ENCODE measurements around the gene GLYAT. TPM values are rescaled to one million over a fixed set of nuclear protein-coding genes. Genes with fewer than 3 reads are reported as not detected.

Gene GLYAT
- total and polyA plus RNA-seq, 2 experiments from 2014 or later, result 0.10 TPM; not detected in 1

DNA sequence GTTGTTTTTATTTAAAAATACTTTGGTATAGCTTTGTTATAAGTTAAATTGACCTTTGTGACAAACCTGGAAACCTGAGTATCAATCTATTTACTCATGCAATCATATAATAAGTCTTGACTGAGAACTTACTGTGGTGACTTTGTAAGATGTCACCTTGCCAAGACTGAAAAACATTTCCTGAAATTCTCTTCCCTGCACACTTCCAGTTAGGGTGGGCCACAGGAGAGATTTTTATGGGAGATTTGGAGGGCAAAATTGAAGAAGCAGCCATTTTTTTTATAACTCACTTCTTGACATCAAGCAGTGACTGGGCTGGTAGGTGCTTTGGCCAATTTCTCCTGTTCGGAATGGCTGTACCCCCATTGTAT, 31.4 kb upstream of the GLYAT start (continued):
- TF ChIP-seq, protein P1, sequence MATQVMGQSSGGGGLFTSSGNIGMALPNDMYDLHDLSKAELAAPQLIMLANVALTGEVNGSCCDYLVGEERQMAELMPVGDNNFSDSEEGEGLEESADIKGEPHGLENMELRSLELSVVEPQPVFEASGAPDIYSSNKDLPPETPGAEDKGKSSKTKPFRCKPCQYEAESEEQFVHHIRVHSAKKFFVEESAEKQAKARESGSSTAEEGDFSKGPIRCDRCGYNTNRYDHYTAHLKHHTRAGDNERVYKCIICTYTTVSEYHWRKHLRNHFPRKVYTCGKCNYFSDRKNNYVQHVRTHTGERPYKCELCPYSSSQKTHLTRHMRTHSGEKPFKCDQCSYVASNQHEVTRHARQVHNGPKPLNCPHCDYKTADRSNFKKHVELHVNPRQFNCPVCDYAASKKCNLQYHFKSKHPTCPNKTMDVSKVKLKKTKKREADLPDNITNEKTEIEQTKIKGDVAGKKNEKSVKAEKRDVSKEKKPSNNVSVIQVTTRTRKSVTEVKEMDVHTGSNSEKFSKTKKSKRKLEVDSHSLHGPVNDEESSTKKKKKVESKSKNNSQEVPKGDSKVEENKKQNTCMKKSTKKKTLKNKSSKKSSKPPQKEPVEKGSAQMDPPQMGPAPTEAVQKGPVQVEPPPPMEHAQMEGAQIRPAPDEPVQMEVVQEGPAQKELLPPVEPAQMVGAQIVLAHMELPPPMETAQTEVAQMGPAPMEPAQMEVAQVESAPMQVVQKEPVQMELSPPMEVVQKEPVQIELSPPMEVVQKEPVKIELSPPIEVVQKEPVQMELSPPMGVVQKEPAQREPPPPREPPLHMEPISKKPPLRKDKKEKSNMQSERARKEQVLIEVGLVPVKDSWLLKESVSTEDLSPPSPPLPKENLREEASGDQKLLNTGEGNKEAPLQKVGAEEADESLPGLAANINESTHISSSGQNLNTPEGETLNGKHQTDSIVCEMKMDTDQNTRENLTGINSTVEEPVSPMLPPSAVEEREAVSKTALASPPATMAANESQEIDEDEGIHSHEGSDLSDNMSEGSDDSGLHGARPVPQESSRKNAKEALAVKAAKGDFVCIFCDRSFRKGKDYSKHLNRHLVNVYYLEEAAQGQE (IDR thresholded peaks at IDR 0.05; ENCODE audit: unreplicated experiment), result no peak
- TF ChIP-seq, protein P2, sequence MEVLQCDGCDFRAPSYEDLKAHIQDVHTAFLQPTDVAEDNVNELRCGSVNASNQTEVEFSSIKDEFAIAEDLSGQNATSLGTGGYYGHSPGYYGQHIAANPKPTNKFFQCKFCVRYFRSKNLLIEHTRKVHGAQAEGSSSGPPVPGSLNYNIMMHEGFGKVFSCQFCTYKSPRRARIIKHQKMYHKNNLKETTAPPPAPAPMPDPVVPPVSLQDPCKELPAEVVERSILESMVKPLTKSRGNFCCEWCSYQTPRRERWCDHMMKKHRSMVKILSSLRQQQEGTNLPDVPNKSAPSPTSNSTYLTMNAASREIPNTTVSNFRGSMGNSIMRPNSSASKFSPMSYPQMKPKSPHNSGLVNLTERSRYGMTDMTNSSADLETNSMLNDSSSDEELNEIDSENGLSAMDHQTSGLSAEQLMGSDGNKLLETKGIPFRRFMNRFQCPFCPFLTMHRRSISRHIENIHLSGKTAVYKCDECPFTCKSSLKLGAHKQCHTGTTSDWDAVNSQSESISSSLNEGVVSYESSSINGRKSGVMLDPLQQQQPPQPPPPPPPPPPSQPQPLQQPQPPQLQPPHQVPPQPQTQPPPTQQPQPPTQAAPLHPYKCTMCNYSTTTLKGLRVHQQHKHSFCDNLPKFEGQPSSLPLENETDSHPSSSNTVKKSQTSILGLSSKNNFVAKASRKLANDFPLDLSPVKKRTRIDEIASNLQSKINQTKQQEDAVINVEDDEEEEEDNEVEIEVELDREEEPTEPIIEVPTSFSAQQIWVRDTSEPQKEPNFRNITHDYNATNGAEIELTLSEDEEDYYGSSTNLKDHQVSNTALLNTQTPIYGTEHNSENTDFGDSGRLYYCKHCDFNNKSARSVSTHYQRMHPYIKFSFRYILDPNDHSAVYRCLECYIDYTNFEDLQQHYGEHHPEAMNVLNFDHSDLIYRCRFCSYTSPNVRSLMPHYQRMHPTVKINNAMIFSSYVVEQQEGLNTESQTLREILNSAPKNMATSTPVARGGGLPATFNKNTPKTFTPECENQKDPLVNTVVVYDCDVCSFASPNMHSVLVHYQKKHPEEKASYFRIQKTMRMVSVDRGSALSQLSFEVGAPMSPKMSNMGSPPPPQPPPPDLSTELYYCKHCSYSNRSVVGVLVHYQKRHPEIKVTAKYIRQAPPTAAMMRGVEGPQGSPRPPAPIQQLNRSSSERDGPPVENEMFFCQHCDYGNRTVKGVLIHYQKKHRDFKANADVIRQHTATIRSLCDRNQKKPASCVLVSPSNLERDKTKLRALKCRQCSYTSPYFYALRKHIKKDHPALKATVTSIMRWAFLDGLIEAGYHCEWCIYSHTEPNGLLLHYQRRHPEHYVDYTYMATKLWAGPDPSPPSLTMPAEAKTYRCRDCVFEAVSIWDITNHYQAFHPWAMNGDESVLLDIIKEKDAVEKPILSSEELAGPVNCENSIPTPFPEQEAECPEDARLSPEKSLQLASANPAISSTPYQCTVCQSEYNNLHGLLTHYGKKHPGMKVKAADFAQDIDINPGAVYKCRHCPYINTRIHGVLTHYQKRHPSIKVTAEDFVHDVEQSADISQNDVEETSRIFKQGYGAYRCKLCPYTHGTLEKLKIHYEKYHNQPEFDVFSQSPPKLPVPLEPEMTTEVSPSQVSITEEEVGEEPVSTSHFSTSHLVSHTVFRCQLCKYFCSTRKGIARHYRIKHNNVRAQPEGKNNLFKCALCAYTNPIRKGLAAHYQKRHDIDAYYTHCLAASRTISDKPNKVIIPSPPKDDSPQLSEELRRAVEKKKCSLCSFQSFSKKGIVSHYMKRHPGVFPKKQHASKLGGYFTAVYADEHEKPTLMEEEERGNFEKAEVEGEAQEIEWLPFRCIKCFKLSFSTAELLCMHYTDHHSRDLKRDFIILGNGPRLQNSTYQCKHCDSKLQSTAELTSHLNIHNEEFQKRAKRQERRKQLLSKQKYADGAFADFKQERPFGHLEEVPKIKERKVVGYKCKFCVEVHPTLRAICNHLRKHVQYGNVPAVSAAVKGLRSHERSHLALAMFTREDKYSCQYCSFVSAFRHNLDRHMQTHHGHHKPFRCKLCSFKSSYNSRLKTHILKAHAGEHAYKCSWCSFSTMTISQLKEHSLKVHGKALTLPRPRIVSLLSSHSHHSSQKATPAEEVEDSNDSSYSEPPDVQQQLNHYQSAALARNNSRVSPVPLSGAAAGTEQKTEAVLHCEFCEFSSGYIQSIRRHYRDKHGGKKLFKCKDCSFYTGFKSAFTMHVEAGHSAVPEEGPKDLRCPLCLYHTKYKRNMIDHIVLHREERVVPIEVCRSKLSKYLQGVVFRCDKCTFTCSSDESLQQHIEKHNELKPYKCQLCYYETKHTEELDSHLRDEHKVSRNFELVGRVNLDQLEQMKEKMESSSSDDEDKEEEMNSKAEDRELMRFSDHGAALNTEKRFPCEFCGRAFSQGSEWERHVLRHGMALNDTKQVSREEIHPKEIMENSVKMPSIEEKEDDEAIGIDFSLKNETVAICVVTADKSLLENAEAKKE (CRISPR knock-in tag; IDR thresholded peaks at IDR 0.05), result no peak
- TF ChIP-seq EZH2phosphoT487 (IDR thresholded peaks at IDR 0.05; ENCODE audit: unreplicated experiment), result no peak

DNA sequence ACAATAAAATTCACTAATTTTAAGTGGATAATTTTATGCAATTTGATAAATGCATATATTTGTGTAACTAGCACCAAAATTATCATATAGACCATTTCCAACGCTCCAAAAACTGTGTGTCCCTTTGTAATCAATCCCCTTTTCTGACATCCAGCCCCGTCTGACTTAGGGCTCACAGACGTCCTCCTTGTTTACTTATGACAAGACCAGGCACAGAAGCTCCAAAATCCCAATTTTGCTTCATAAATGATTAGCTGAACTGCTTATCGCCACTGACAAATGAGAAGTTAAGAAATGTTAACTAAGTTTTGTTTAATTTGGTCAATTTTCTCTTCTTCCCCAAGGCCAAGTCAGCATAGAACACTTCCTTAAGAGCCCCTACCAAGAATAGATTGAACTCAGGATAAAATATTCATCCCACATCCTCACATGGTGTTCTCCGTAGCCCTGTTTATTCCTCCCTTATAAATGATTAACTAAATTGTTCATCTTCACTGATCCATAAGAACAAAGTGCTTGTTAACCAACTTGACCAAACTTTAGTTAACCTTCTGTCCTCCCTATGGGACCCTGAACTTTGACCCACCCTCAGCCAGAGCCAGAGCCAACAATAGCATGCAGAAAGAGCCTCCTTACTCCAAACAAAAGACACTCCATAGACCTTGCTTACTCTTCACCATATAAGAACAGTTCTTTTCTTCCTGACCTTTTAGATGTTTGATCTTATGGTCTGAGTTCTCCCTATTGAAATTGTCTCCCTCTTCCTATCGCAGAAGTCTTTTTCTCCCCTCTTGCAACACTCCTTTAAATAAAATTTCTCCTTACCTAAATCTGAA, 30.8 kb upstream of the GLYAT start:
- H3K36me3 Mint-ChIP-seq (ENCODE audit: low read depth), result peaks cover 3% of the 10 kb centered on the region; the same call in 2 of the 3 replicates
- H3K4me3 Mint-ChIP-seq, result no peak overlapping the region
- Histone ChIP-seq H3K4me1 (ENCODE audit: insufficient read depth) (no peaks in the 10 kb centered on the region), H2AFZ (no peak overlapping the region), H4K20me1 (replicated peaks; ENCODE audit: insufficient read depth) (no peaks in the 10 kb centered on the region), H3K4me3 (no peak overlapping the region), H3K4me2 (no peak overlapping the region), H3K27me3 (ENCODE audit: insufficient read depth) (no peaks in the 10 kb centered on the region), H3K9me2 (ENCODE audit: insufficient read depth) (no peaks in the 10 kb centered on the region), H3K27ac (ENCODE audit: low read depth) (no peak overlapping the region), H3K36me3 (ENCODE audit: insufficient read depth) (no peaks in the 10 kb centered on the region; the same call in 1 of the 2 replicates), H3K79me2 (replicated peaks; ENCODE audit: insufficient read depth) (no peaks in the 10 kb centered on the region), H3F3A (replicated peaks; ENCODE audit: low read depth) (no peaks in the 10 kb centered on the region)
- H3K9me3 Mint-ChIP-seq, result peaks cover 69% of the 10 kb centered on the region
- TF ChIP-seq EZH2 (IDR thresholded peaks at IDR 0.05; ENCODE audit: low read depth, unreplicated experiment) (no peak), STAT1 (IDR thresholded peaks at IDR 0.05; ENCODE audit: unreplicated experiment) (no peak), POLR2AphosphoS5 (IDR thresholded peaks at IDR 0.05; ENCODE audit: low read depth) (no peak), CREB1 (CRISPR knock-in tag; IDR thresholded peaks at IDR 0.05; ENCODE audit: low read depth) (no peak)
- TF ChIP-seq, protein P1 (IDR thresholded peaks at IDR 0.05; ENCODE audit: unreplicated experiment), result no peak
- no peak overlapping the region for H3K27ac Mint-ChIP-seq
- H3K4me1 Mint-ChIP-seq, result no peaks in the 10 kb centered on the region
- DNase-seq (ENCODE audit: low spot score), result no peak
- H3K27me3 Mint-ChIP-seq (ENCODE audit: insufficient read depth, low read depth, poor library complexity), result no peaks in the 10 kb centered on the region
- no peak for ATAC-seq

Measured in GM23338 (cell line).